ENCODE results near the gene MKI67.

MKI67 gene

DNA sequence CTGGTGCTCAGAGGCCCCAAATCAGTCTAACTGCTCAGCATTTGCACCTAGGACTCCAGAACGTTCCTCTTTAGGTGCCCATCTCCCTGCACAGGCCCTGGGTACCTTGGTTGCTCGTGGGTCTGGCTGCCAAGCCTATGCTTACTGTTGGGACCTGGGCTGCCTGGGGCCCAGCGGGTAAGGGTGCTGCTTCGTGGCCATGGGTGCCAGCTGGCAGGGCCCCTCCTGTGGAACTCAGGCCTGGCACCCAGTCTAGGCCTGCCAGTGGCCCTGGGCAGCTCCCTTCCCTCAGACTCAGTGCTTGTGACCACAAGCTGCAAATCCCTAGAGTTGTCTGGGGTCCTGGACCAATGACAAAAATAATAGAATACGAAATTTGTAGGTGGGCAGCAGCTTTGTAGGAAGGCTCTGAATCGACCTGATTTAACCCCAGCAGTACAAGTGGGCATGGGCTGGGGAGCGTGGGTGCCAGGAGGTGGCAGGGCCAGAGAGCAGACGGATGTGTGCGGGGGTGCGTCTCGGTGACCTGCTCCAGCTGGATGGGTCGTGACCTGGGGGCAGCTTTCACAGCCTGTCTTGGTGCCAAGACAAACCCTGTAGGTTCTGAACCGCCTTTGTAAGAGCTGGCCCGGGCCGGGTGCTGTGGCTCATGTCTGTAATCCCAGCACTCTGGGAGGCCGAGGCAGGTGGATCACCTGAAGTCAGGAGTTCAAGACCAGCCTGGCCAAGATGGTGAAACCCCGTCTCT is 69.7 kb downstream of the MKI67 start:
- no peak for DNase-seq (ENCODE audit: extremely low read depth, insufficient read length)
- TF ChIP-seq, protein P1, sequence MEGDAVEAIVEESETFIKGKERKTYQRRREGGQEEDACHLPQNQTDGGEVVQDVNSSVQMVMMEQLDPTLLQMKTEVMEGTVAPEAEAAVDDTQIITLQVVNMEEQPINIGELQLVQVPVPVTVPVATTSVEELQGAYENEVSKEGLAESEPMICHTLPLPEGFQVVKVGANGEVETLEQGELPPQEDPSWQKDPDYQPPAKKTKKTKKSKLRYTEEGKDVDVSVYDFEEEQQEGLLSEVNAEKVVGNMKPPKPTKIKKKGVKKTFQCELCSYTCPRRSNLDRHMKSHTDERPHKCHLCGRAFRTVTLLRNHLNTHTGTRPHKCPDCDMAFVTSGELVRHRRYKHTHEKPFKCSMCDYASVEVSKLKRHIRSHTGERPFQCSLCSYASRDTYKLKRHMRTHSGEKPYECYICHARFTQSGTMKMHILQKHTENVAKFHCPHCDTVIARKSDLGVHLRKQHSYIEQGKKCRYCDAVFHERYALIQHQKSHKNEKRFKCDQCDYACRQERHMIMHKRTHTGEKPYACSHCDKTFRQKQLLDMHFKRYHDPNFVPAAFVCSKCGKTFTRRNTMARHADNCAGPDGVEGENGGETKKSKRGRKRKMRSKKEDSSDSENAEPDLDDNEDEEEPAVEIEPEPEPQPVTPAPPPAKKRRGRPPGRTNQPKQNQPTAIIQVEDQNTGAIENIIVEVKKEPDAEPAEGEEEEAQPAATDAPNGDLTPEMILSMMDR (IDR thresholded peaks at IDR 0.05; ENCODE audit: insufficient read depth, low read length, poor library complexity, severe bottlenecking), result no peak
- Histone ChIP-seq H3K4me3 (replicated peaks; ENCODE audit: low read depth, low read length) (no peak overlapping the region), H3K27me3 (replicated peaks; ENCODE audit: control insufficient read depth, insufficient read depth, low read length) (no peaks in the 10 kb centered on the region), H3K36me3 (ENCODE audit: control insufficient read depth, insufficient read depth, low read length) (peaks cover 12% of the 10 kb centered on the region)

DNA sequence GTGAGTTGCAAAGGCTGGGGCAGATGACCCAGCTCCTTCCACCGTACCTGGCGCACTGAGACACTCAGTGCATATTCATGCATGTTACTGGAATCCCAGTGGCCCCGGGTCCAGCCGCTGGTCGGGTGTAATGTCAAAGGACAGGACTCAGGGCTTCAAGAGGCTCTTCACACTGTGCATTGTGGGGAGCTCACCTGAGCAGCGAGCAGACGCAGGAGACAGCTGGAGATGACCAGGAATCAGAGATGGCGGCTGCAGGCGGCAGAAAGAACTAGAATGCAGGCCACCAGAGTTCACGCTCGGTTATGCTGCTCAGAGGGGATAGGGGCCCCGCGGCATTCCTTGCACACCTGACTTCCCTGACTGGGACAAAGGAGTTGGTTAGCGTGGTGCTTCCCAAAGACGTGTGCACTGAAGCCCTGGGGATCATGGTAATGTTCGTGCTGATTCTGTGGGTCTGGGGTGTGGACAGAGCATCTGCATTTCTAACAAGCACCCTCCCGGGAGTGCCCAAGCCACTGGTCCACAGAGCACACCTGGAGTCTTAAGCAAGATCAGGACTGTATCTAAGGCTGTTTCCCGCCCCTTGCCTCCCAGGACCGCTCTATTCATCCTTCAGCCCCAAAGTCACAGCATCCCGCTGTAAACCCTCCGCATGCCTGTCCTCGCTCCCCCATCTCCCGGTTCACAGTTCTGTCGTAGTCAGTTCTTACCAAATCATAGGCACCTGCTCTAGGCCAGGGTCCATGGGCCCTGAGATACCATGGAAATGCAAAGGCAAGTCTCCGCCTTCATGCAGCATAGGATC is 71.0 kb downstream of the MKI67 start:
- no peak overlapping the region for H3K4me3 ChIP-seq (replicated peaks; ENCODE audit: low read depth, low read length)
- no peak for DNase-seq (ENCODE audit: extremely low read depth, insufficient read length)
- TF ChIP-seq, protein P1 (IDR thresholded peaks at IDR 0.05; ENCODE audit: insufficient read depth, low read length, poor library complexity, severe bottlenecking), result no peak
- no peaks in the 10 kb centered on the region for H3K27me3 ChIP-seq (replicated peaks; ENCODE audit: control insufficient read depth, insufficient read depth, low read length)
- H3K36me3 ChIP-seq (ENCODE audit: control insufficient read depth, insufficient read depth, low read length), result peaks cover 11% of the 10 kb centered on the region

DNA sequence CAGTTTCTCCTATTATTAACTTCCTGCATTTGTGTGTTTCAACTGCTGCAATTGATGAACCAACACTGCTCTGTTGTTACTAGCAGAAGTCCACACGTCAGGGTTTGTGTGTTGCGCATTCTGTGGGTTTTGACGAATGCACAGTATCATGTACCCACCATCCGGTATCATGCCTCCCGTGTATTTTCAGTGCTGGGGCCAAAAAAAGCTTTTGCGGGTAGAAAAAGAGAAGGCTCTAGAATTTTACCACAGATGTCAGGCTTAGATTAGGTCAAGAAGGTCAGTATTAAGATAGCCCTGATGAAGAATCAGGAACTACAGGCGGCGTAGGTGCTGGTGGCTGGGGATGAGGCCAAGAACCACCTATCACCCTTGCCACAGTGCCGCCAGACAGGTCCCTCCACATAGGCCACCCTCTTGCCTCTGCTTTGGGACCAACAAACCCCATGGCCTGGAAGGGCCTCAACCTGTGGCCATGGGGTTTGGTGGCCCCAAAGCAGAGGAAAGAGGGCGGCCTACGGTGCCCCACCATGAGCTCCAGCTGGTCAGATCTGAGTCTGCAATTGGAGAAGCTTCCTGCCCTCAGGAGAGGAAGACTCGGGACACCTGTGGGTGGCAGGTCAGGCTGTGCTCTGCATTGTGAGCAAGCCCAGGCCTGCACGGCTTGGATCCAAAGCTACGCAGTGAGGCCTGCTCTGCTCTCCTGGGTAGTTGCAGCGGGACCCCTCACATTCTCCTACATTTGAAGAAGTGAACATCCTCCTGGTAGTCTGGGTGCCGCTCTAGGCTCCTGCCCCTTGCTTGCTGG is 71.9 kb downstream of the MKI67 start:
- TF ChIP-seq, protein P1 (IDR thresholded peaks at IDR 0.05; ENCODE audit: insufficient read depth, low read length, poor library complexity, severe bottlenecking), result no peak
- Histone ChIP-seq H3K27me3 (replicated peaks; ENCODE audit: control insufficient read depth, insufficient read depth, low read length) (no peaks in the 10 kb centered on the region), H3K4me3 (replicated peaks; ENCODE audit: low read depth, low read length) (no peak overlapping the region), H3K36me3 (ENCODE audit: control insufficient read depth, insufficient read depth, low read length) (peaks cover 6% of the 10 kb centered on the region)
- DNase-seq (ENCODE audit: extremely low read depth, insufficient read length), result no peak

DNA sequence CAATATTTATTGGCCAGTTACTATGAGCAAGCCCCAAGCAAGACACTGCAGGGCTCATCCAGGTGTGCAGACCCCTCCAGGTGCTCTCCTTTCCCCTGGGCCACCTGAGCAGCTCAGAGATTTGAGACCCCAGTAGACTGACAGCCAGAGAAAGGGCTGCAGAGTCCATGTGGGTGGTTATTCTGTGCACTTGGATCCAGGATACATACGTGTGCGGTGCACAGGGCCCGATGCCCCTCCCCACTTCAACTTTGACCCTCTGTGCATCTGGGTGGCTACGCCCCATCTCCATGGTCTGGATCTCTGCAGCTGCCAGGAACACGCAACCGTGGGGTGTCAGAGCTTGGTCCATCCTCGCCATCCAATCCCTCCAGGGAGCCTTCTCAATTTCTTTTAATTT is 72.9 kb downstream of the MKI67 start:
- TF ChIP-seq, protein P1 (IDR thresholded peaks at IDR 0.05; ENCODE audit: insufficient read depth, low read length, poor library complexity, severe bottlenecking), result no peak
- no peak overlapping the region for H3K4me3 ChIP-seq (replicated peaks; ENCODE audit: low read depth, low read length)
- peaks cover 6% of the 10 kb centered on the region for H3K36me3 ChIP-seq (ENCODE audit: control insufficient read depth, insufficient read depth, low read length)
- DNase-seq (ENCODE audit: extremely low read depth, insufficient read length), result no peak
- no peaks in the 10 kb centered on the region for H3K27me3 ChIP-seq (replicated peaks; ENCODE audit: control insufficient read depth, insufficient read depth, low read length)

DNA sequence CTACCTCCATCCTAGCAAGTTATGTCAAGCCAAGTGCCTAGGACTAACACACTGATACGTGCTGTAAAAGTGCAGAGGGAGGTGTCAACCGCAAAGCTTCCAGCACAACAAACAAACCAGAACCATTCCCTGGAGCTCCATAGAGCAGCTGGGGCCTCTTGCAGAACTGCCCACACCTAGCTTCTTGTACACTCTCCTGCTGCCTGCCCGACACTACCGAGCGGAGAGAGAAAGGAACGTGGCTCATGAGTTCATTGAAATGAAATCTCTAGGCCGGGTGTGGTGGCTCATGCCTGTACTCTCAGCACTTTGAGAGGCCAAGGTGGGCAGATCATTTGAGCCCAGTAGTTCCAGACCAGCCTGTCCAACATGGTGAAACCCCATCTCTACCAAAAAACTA is 73.5 kb downstream of the MKI67 start:
- no peak for DNase-seq (ENCODE audit: extremely low read depth, insufficient read length)
- H3K36me3 ChIP-seq (ENCODE audit: control insufficient read depth, insufficient read depth, low read length), result peaks cover 6% of the 10 kb centered on the region

More for the DNA sequence above, 73.5 kb downstream of the MKI67 start:
- H3K27me3 ChIP-seq (replicated peaks; ENCODE audit: control insufficient read depth, insufficient read depth, low read length), result no peaks in the 10 kb centered on the region
- TF ChIP-seq, protein P1 (IDR thresholded peaks at IDR 0.05; ENCODE audit: insufficient read depth, low read length, poor library complexity, severe bottlenecking), result no peak
- H3K4me3 ChIP-seq (replicated peaks; ENCODE audit: low read depth, low read length), result no peak overlapping the region
